ENCODE data around the gene PCGF2.

GRCh38 chr17:38729368-38729885 is 18.7 kb downstream of the PCGF2 start:
- TF ChIP-seq, protein P1, sequence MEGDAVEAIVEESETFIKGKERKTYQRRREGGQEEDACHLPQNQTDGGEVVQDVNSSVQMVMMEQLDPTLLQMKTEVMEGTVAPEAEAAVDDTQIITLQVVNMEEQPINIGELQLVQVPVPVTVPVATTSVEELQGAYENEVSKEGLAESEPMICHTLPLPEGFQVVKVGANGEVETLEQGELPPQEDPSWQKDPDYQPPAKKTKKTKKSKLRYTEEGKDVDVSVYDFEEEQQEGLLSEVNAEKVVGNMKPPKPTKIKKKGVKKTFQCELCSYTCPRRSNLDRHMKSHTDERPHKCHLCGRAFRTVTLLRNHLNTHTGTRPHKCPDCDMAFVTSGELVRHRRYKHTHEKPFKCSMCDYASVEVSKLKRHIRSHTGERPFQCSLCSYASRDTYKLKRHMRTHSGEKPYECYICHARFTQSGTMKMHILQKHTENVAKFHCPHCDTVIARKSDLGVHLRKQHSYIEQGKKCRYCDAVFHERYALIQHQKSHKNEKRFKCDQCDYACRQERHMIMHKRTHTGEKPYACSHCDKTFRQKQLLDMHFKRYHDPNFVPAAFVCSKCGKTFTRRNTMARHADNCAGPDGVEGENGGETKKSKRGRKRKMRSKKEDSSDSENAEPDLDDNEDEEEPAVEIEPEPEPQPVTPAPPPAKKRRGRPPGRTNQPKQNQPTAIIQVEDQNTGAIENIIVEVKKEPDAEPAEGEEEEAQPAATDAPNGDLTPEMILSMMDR (IDR thresholded peaks at IDR 0.05 in 4 of 5, conservative IDR thresholded peaks at IDR 0.05 in 1 of 5): no peak
- no peak for TF ChIP-seq POLR2A (IDR thresholded peaks at IDR 0.05)

Measured in gastrocnemius medialis (tissue), 4 donors.